Ishikawa (cell line): Measurements from ENCODE around the gene RNASEH2A.

Experiments used
- EGR1 ChIP-seq: IDR thresholded peaks from 2 replicates; pipeline ENCODE4 v1.6.1; 2012
- EP300 ChIP-seq: IDR thresholded peaks from 2 replicates; pipeline ENCODE4 v1.6.1; 2012; ENCODE audit warnings: borderline replicate concordance
- REST ChIP-seq: IDR thresholded peaks from 2 replicates; pipeline ENCODE4 v1.6.1; 2012; ENCODE audit warnings: low read depth, mild to moderate bottlenecking
- TAF1 ChIP-seq: IDR thresholded peaks from 2 replicates; pipeline ENCODE4 v1.6.1; 2012; ENCODE audit warnings: low read depth, mild to moderate bottlenecking
- YY1 ChIP-seq: IDR thresholded peaks from 2 replicates; pipeline ENCODE4 v1.6.1; 2012; ENCODE audit warnings: low read depth
- ZBTB7A ChIP-seq: IDR thresholded peaks from 2 replicates; pipeline ENCODE4 v1.6.1; 2012; ENCODE audit warnings: low read depth

GRCh38 chr19:12856653-12857052, 50.3 kb downstream of the RNASEH2A start:
- no peak for TF ChIP-seq EGR1
- no peak for TF ChIP-seq REST
- TF ChIP-seq ZBTB7A = no peak
- TF ChIP-seq YY1 = no peak
- no peak for TF ChIP-seq EP300
- no peak for TF ChIP-seq TAF1
